ENCODE measurements around the gene ZER1. TPM values are rescaled to one million over a fixed set of nuclear protein-coding genes. Genes with fewer than 3 reads are reported as not detected.

The ZER1 gene
- 15.5 and 20.5 TPM in 2 replicates for total RNA-seq

GRCh38 chr9:128771745-128772519 lies at the start of gene ZER1:
ZER1 (minus strand) TSS chr9:128771927; CDS start chr9:128755565, 16,362 bp downstream.

DNA sequence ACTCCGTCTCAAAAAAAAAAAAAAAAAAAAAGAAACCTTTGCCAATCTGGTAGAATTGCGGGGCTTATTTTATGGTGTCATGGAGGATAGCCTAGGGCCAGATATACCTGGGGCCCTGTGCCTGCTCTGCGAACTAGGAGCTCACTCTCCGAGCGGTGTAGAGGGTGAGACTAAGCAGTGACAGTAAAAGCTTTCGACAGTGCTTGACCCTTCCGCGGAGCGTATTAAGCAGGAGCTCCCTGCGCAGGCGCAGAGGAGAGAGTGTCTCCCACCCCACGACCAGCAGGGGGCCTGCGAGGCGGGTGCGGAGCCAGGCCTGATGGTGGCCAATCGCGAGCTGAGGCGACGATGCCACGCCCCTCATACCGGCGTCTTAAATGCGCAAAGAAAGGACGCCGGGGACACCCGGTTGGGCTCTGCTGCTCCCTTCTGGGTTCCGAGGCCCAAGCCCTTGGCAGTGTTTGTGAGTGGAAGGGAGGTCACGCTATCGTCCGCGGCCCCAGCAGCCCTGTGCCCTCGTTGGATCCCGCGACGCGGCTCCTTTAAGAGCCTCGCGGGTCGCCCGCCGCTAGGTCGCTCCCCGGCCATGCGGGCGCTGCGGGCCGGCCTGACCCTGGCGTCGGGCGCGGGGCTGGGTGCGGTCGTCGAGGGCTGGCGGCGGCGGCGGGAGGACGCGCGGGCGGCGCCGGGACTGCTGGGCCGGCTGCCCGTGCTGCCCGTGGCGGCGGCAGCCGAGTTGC lies 46.5 kb upstream of the ZER1 start, which contains the start of gene ENDOG:
Gene ENDOG (plus strand): TSS at position 402 of the 740 bp plus-strand sequence. CDS start 185 bp downstream, at position 587.

GRCh38 chr9:128786681-128787601 lies 15.2 kb upstream of the ZER1 start, which contains the start of gene TBC1D13:
TBC1D13 (plus strand) TSS chr9:128787253; CDS start chr9:128787354, 101 bp downstream.

GRCh38 chr9:128723866-128724743 lies 47.6 kb downstream of the ZER1 start, which contains the start of gene ZDHHC12:
ZDHHC12 (minus strand) TSS chr9:128724127; CDS start chr9:128724093, 34 bp downstream.

GRCh38 chr9:128702445-128702948 lies 69.2 kb downstream of the ZER1 start, which contains the start of gene PKN3:
PKN3 (plus strand) TSS chr9:128702503; CDS start chr9:128702916, 413 bp downstream.

GRCh38 chr9:128688501-128689292 lies 83.0 kb downstream of the ZER1 start, which contains the start of gene SET:
SET (plus strand) TSS chr9:128689222; CDS start chr9:128689583, 361 bp downstream.

Other genes with a start within 250 kb of the ZER1 start
- gene SPTAN1, start 219.3 kb downstream of the ZER1 start, total RNA-seq = 321 and 365 TPM in 2 replicates
- gene DYNC2I2, start 115.1 kb downstream of the ZER1 start, total RNA-seq = 23.5 and 25.1 TPM in 2 replicates
- gene SET, start 82.7 kb downstream of the ZER1 start, total RNA-seq = 559 and 567 TPM in 2 replicates
- 0.55 and 0.85 TPM in 2 replicates for gene PKN3, start 69.4 kb downstream of the ZER1 start, total RNA-seq
- 25.1 and 30.2 TPM in 2 replicates for gene ZDHHC12, start 47.8 kb downstream of the ZER1 start, total RNA-seq
- 6.8 and 10.2 TPM in 2 replicates for gene TBC1D13, start 15.3 kb upstream of the ZER1 start, total RNA-seq
- 15.4 and 17.8 TPM in 2 replicates for gene ENDOG, start 46.6 kb upstream of the ZER1 start, total RNA-seq
- gene SPOUT1, start 57.9 kb upstream of the ZER1 start, total RNA-seq = 7.0 and 12.3 TPM in 2 replicates
- 5.3 and 5.9 TPM in 2 replicates for gene KYAT1, start 110.0 kb upstream of the ZER1 start, total RNA-seq
- gene LRRC8A, start 110.2 kb upstream of the ZER1 start, total RNA-seq = 19.9 and 30.4 TPM in 2 replicates
- gene PHYHD1, start 149.1 kb upstream of the ZER1 start, total RNA-seq = 6.4 and 7.6 TPM in 2 replicates
- 28.7 and 40.1 TPM in 2 replicates for gene DOLK, start 175.7 kb upstream of the ZER1 start, total RNA-seq
- gene NUP188, start 175.8 kb upstream of the ZER1 start, total RNA-seq = 19.8 and 23.4 TPM in 2 replicates

All from smooth muscle cell of bladder (primary cell).